Fibroblast of lung (primary cell): Measurements from ENCODE around the gene BTBD16. TPM values are rescaled to one million over a fixed set of nuclear protein-coding genes. Genes with fewer than 3 reads are reported as not detected.

ENCODE experiments used
- DNase-seq, 2 donors: peaks; one replicate each; pipeline versions ENCODE4 v3.0.0 to v3.0.0-alpha.2; 2010; ENCODE audit warnings: low read depth in 2 of 2
- H2AFZ ChIP-seq: 2 replicates; pipeline ENCODE4 v1.5.1; 2012; ENCODE audit warnings: low read length, control low read depth, inconsistent platforms
- H3K27ac ChIP-seq: 2 replicates; pipeline ENCODE4 v1.5.1; 2011; ENCODE audit warnings: low read length, control low read depth; ENCODE audit not compliant: insufficient read depth
- H3K27me3 ChIP-seq: 2 replicates; pipeline ENCODE4 v1.5.1; 2011; ENCODE audit warnings: mild to moderate bottlenecking, low read length; ENCODE audit not compliant: control insufficient read depth, insufficient read depth
- H3K36me3 ChIP-seq: 2 replicates; pipeline ENCODE4 v1.5.1; 2011; ENCODE audit warnings: low read length; ENCODE audit not compliant: control insufficient read depth, insufficient read depth
- H3K4me1 ChIP-seq: 2 replicates; pipeline ENCODE4 v1.5.1; 2011; ENCODE audit warnings: low read length; ENCODE audit not compliant: control insufficient read depth, insufficient read depth; ENCODE audit errors: extremely low read depth
- H3K4me2 ChIP-seq: 2 replicates; pipeline ENCODE4 v1.5.1; 2011; ENCODE audit warnings: low read length, control low read depth; ENCODE audit not compliant: insufficient read depth; ENCODE audit errors: extremely low read depth
- H3K4me3 ChIP-seq, 4 experiments: fragments of 200-600 bp in 1 of 4; sonication (generic) in 1 of 4; replicated peaks in 1 of 4; 2 replicates each; pipeline ENCODE4 v1.5.1; 2011 to 2016; ENCODE audit warnings: low read length in 4 of 4, low read depth in 3 of 4, mild to moderate bottlenecking in 3 of 4, control low read depth in 2 of 4, inconsistent platforms in 1 of 4, mixed read lengths in 1 of 4; ENCODE audit not compliant: insufficient read depth in 1 of 4; ENCODE audit errors: control extremely low read depth in 1 of 4
- H3K79me2 ChIP-seq: 2 replicates; pipeline ENCODE4 v1.5.1; 2012; ENCODE audit warnings: mild to moderate bottlenecking, low read length, inconsistent platforms; ENCODE audit not compliant: control insufficient read depth, insufficient read depth
- H3K9ac ChIP-seq: 2 replicates; pipeline ENCODE4 v1.5.1; 2011; ENCODE audit warnings: mild to moderate bottlenecking, low read length, control low read depth; ENCODE audit not compliant: insufficient read depth
- H3K9me3 ChIP-seq: 2 replicates; pipeline ENCODE4 v1.5.1; 2012; ENCODE audit warnings: low read depth, low read length; ENCODE audit not compliant: control insufficient read depth, insufficient read depth
- H4K20me1 ChIP-seq: 2 replicates; pipeline ENCODE4 v1.5.1; 2011; ENCODE audit warnings: low read length; ENCODE audit not compliant: control insufficient read depth, insufficient read depth; ENCODE audit errors: extremely low read depth
- CTCF ChIP-seq, 2 donors: IDR thresholded peaks in 1 of 2; conservative IDR thresholded peaks in 1 of 2; 1 replicate in 1 of 2; 2 replicates in 1 of 2; pipeline ENCODE4 v1.5.1; 2011 to 2012; ENCODE audit warnings: low read length in 2 of 2, control low read depth in 1 of 2, inconsistent platforms in 1 of 2, low read depth in 1 of 2, mild to moderate bottlenecking in 1 of 2
- EZH2 ChIP-seq: IDR thresholded peaks from 2 replicates; pipeline ENCODE4 v1.5.1; 2012; ENCODE audit warnings: low read length, control low read depth, mild to moderate bottlenecking; ENCODE audit errors: missing control alignments
- polyA plus RNA-seq, 2 donors: library from polyadenylated mRNA; depleted of rRNA in 1 of 2; stranded (reverse) in 1 of 2; unstranded in 1 of 2; fragments of >200 nt; gene quantifications; 2 replicates each; pipeline ENCODE4 v1.2.1, GENCODE V29; 2011 to 2012; ENCODE audit warnings: missing spikeins in 1 of 2
- total RNA-seq: library from RNA; depleted of rRNA; stranded (reverse); fragments of >200 nt; gene quantifications from 2 replicates; pipeline ENCODE4 v1.2.1, GENCODE V29; 2014

BTBD16 gene
- total and polyA plus RNA-seq, 2 donors (not counting 1 experiment from before 2014, with no cell fraction given): not detected

DNA sequence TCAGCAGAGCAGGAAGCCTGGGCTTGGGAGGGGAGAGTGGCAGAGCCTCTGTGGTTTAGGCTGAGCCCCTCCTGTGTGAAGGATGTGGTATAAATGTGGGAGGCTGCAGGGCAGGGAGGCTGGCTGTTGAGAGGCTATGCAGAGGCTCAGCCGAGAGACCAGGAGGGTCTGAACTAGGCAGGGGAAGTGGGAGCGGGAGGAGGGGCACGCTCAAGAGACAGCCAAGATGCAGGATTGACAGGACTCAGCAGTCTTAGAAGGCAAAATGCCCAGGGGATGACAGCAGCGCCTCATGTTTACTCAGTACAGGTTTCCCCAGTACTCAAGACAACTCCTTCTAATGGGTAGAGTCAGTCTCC, 24.3 kb downstream of the BTBD16 start:
- no peak overlapping the region for H3K27ac ChIP-seq
- no peaks in the 10 kb centered on the region for H3K4me1 ChIP-seq
- no peaks in the 10 kb centered on the region for H4K20me1 ChIP-seq
- DNase-seq: no peak
- H3K36me3 ChIP-seq: no peaks in the 10 kb centered on the region
- H3K4me3 ChIP-seq: no peak overlapping the region
- no peaks in the 10 kb centered on the region for H3K9me3 ChIP-seq
- peaks cover 5% of the 10 kb centered on the region for H3K27me3 ChIP-seq
- H3K4me2 ChIP-seq: no peak overlapping the region
- TF ChIP-seq CTCF (conservative IDR thresholded peaks at IDR 0.05 in 1 of 2, IDR thresholded peaks at IDR 0.05 in 1 of 2; ENCODE audit: low read depth in 1 of 2, low read length in 2 of 2) (no peak), EZH2 (no peak)
- no peak overlapping the region for H3K9ac ChIP-seq
- H3K79me2 ChIP-seq: no peaks in the 10 kb centered on the region
- H2AFZ ChIP-seq: no peak overlapping the region

DNA sequence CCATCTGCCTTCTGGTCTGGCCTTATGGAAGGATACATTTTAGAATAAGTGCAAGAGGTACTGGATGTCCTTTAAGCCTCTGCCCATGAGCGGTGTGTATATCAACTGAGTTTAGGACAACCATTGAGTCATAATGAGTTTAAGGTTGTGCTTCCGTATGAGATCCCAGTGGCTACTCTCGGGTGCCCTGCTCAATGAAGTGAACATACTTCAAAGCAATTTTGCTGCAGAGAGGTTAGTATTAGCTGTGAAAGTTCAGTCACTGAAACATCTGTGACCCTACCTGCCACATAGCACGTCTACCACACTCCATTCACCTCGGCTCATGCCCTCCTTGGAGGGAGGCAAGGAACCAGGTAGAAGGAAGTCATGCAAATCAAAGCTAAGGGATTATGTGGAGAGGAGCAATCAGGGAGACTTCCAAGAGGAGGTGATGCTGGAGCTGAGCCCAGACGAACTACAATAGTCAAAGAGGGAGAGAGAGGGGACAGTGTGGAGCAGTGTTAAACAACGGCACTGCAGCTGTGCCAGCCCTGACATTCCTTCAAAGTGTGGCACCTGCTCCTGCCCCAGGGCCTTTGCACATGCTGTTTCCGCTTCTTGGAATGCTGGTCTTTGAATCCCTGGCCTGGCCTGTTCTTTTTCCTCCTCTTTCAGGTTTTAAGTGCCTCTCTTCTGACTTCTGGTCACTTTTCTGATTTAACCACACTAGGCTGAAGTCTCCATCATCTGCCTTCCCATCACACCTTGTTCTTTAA, 25.4 kb downstream of the BTBD16 start:
- Histone ChIP-seq H3K27ac (no peak overlapping the region), H3K9me3 (no peaks in the 10 kb centered on the region), H3K4me1 (no peaks in the 10 kb centered on the region), H3K4me2 (no peak overlapping the region), H3K36me3 (no peaks in the 10 kb centered on the region), H2AFZ (no peak overlapping the region), H3K79me2 (no peaks in the 10 kb centered on the region), H3K27me3 (peaks cover 5% of the 10 kb centered on the region), H4K20me1 (no peaks in the 10 kb centered on the region), H3K9ac (no peak overlapping the region), H3K4me3 (no peak overlapping the region)
- DNase-seq: no peak
- no peak for TF ChIP-seq EZH2

- Histone ChIP-seq H3K9ac (no peak overlapping the region), H3K27me3 (peaks cover 5% of the 10 kb centered on the region), H4K20me1 (no peaks in the 10 kb centered on the region), H2AFZ (no peak overlapping the region), H3K9me3 (no peaks in the 10 kb centered on the region), H3K4me3 (no peak overlapping the region), H3K79me2 (no peaks in the 10 kb centered on the region), H3K4me2 (no peak overlapping the region), H3K36me3 (no peaks in the 10 kb centered on the region), H3K27ac (no peak overlapping the region), H3K4me1 (no peaks in the 10 kb centered on the region)
- TF ChIP-seq EZH2 (no peak), CTCF (conservative IDR thresholded peaks at IDR 0.05 in 1 of 2, IDR thresholded peaks at IDR 0.05 in 1 of 2; ENCODE audit: low read depth in 1 of 2, low read length in 2 of 2) (no peak)
- no peak for DNase-seq
Observed at GRCh38 chr10:122297583-122297982, 26.5 kb downstream of the BTBD16 start.
